Smooth muscle cell (in vitro differentiated cells): ENCODE data around the gene AMIGO2. TPM values are rescaled to one million over a fixed set of nuclear protein-coding genes. Genes with fewer than 3 reads are reported as not detected.

Experiments used
- DNase-seq: peaks from one replicate; lab custom pipeline; 2025; ENCODE audit not compliant: unreplicated experiment; lab: John Stamatoyannopoulos, UW
- H2AFZ ChIP-seq: fragments of 200-600 bp; sonication (generic); 2 replicates; pipeline ENCODE4 v1.6.0; 2016; ENCODE audit warnings: antibody characterized with exemption, low read depth, mild to moderate bottlenecking
- H3F3A ChIP-seq: fragments of 200-600 bp; sonication (generic); 2 replicates; pipeline ENCODE4 v1.6.0; 2017; ENCODE audit warnings: antibody characterized with exemption, low read depth
- H3K27ac ChIP-seq: fragments of 200-600 bp; sonication (generic); 2 replicates; pipeline ENCODE4 v1.5.1; 2016; ENCODE audit warnings: low read depth, mild to moderate bottlenecking
- H3K27me3 ChIP-seq: fragments of 200-600 bp; sonication (generic); 2 replicates; pipeline ENCODE4 v1.6.1; 2016; ENCODE audit warnings: low read depth, mild to moderate bottlenecking
- H3K36me3 ChIP-seq: fragments of 200-600 bp; sonication (generic); 2 replicates; pipeline ENCODE4 v1.5.1; 2016; ENCODE audit warnings: low read depth
- H3K4me1 ChIP-seq: fragments of 200-600 bp; sonication (generic); 2 replicates; pipeline ENCODE4 v1.5.1; 2016; ENCODE audit warnings: low read depth
- H3K4me2 ChIP-seq: fragments of 200-600 bp; sonication (generic); 2 replicates; pipeline ENCODE4 v1.6.0; 2016; ENCODE audit warnings: mild to moderate bottlenecking
- H3K4me3 ChIP-seq: fragments of 200-600 bp; sonication (generic); 2 replicates; pipeline ENCODE4 v1.5.1; 2016; ENCODE audit warnings: mild to moderate bottlenecking
- H3K79me2 ChIP-seq: fragments of 200-600 bp; sonication (generic); 2 replicates; pipeline ENCODE4 v1.6.0; 2016; ENCODE audit warnings: low read depth, mild to moderate bottlenecking
- H3K9ac ChIP-seq: fragments of 200-600 bp; sonication (generic); 2 replicates; pipeline ENCODE4 v1.6.0; 2016; ENCODE audit warnings: low read depth
- H3K9me3 ChIP-seq: fragments of 200-600 bp; sonication (generic); replicated peaks from 2 replicates; pipeline ENCODE4 v1.5.1; 2016; ENCODE audit warnings: low read depth
- H4K20me1 ChIP-seq: fragments of 200-600 bp; sonication (generic); 2 replicates; pipeline ENCODE4 v1.6.0; 2016; ENCODE audit warnings: low read depth
- CTCF ChIP-seq: fragments of 200-600 bp; sonication (generic); IDR thresholded peaks from 2 replicates; pipeline ENCODE4 v1.5.1; 2017; ENCODE audit warnings: borderline replicate concordance, mild to moderate bottlenecking, antibody characterized with exemption; ENCODE audit not compliant: insufficient read depth, poor library complexity, severe bottlenecking
- WGBS: methylation state at CpG from one replicate; pipeline ENCODE4 v1.1.7; 2016; ENCODE audit warnings: low lambda C conversion rate; 5-methylcytosine and 5-hydroxymethylcytosine counted together
- polyA plus RNA-seq: library from polyadenylated mRNA; unstranded; fragments of >200 nt; fragmentation: Nextera tagmentation; extraction: Ambion mirVana; gene quantifications from 2 replicates; pipeline ENCODE4 v1.2.1, GENCODE V29; 2016
- total RNA-seq: library from RNA; depleted of rRNA; stranded (reverse); fragments of >200 nt; gene quantifications from 2 replicates; pipeline ENCODE4 v1.2.3, GENCODE V29; 2014

AMIGO2 gene
- total and polyA plus RNA-seq, 2 experiments from 2014 or later: 30.4 to 59.6 TPM

DNA sequence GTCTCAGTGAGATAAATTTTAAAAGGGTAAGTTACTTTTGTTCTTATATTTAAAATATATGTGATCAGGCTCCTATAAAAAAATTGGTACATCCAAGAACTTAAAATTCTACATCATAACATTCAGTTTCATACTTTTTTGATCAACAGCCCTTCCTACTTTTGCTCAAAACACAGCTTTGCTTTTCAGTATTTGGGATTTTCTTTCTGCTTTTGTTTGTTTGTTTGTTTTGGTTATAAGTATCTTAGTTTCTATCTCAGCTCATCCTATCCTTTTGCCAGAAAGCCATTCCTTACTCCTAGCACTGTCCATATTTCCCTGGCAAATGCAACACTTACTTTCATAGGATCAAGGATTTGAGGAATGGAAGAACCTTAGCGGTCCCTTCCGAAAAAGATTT, 5.0 kb downstream of the AMIGO2 start:
- no peak for TF ChIP-seq CTCF
- no peaks in the 10 kb centered on the region for H3K4me1 ChIP-seq

GRCh38 chr12:47073951-47074350, 5.8 kb downstream of the AMIGO2 start:
- Histone ChIP-seq H3K79me2 (peaks cover 25% of the 10 kb centered on the region), H2AFZ (no peak overlapping the region), H3K4me1 (no peaks in the 10 kb centered on the region), H3F3A (no peaks in the 10 kb centered on the region), H3K27ac (no peak overlapping the region), H3K9me3 (no peaks in the 10 kb centered on the region), H3K36me3 (no peaks in the 10 kb centered on the region), H4K20me1 (peaks cover 14% of the 10 kb centered on the region), H3K9ac (no peak overlapping the region), H3K4me3 (no peak overlapping the region), H3K27me3 (no peaks in the 10 kb centered on the region), H3K4me2 (no peak overlapping the region)
- no peak for TF ChIP-seq CTCF
- WGBS: 93% methylated on average over 3 of the region's 3 CpGs
- DNase-seq: no peak

More for the DNA sequence above, 5.0 kb downstream of the AMIGO2 start:
- H3K36me3 ChIP-seq: no peaks in the 10 kb centered on the region
- no peak overlapping the region for H3K27ac ChIP-seq
- H3K27me3 ChIP-seq: no peaks in the 10 kb centered on the region
- no peak overlapping the region for H3K9ac ChIP-seq
- H2AFZ ChIP-seq: no peak overlapping the region
- DNase-seq: no peak
- H3K4me3 ChIP-seq: no peak overlapping the region
- H3K9me3 ChIP-seq: no peaks in the 10 kb centered on the region
- H3K4me2 ChIP-seq: no peak overlapping the region
- H3K79me2 ChIP-seq: peaks cover 25% of the 10 kb centered on the region
- 97% methylated on average over 2 of the region's 2 CpGs for WGBS
- H4K20me1 ChIP-seq: peaks cover 14% of the 10 kb centered on the region
- no peaks in the 10 kb centered on the region for H3F3A ChIP-seq

DNA sequence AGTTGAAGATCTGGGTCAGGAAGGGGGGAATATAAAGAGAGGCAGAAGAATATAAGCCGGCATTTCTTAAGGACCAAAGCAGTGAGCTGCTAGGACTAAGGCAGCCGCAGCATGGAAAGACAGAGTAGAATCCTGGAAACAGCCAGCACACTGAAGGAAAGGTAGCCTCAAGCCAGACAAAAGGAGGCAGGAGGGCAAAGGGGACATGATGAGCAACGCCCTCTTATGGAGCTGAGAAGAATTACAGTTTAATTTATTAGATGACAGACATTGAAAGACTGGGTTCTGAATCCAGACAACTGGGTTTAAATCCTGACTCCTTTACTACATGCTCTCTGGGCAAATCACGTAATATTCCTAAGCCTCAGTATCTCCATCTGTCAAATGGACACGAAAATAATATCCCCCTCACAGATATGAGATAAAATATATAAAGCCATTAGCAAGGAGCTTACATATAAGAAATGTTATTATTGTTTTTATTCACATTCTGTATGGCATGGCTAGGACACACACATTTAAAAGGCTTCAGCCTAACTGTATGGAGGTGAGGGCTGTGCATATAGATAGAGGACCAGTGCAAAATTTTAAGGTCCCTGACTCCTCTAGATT, 8.4 kb downstream of the AMIGO2 start:
- Histone ChIP-seq H3K9ac (no peak overlapping the region), H4K20me1 (peaks cover 3% of the 10 kb centered on the region), H3K4me3 (no peak overlapping the region), H3K4me2 (no peak overlapping the region), H2AFZ (no peak overlapping the region), H3F3A (no peaks in the 10 kb centered on the region), H3K27me3 (no peaks in the 10 kb centered on the region), H3K27ac (no peak overlapping the region), H3K79me2 (peaks cover 2% of the 10 kb centered on the region), H3K9me3 (no peaks in the 10 kb centered on the region), H3K36me3 (no peaks in the 10 kb centered on the region), H3K4me1 (peaks cover 5% of the 10 kb centered on the region)
- no peak for DNase-seq
- TF ChIP-seq CTCF: peak; percentile 52
- 49% methylated on average over 5 of the region's 5 CpGs for WGBS

DNA sequence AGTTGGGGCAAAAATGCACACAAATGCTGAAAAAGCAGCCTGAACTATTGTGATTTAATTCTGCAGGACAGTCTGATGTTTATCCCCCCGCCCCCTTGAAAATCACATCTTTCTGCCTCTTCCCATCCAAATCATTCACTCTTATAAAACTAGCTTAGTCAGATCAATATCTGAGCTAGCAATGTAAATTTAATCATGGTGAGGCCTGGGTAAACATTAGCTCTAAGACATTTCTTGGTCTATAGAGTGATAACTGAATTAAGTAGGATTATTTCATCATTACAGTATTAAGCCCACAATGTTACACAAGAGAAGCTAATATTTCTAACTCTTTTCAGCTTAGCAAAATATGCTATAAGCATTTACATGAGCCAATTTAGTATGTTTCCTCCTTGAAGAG, 9.4 kb downstream of the AMIGO2 start:
- DNase-seq: no peak
- 95% methylated on average over 1 of the region's 1 CpG for WGBS
- Histone ChIP-seq H3K9ac (no peak overlapping the region), H2AFZ (no peak overlapping the region), H4K20me1 (no peaks in the 10 kb centered on the region), H3K27ac (no peak overlapping the region), H3K9me3 (no peaks in the 10 kb centered on the region), H3K36me3 (no peaks in the 10 kb centered on the region), H3F3A (no peaks in the 10 kb centered on the region), H3K27me3 (no peaks in the 10 kb centered on the region), H3K4me2 (no peak overlapping the region), H3K79me2 (no peaks in the 10 kb centered on the region), H3K4me3 (no peak overlapping the region), H3K4me1 (peaks cover 5% of the 10 kb centered on the region)
- no peak for TF ChIP-seq CTCF
